ENCODE measurements around the gene ATXN7L3.

The ATXN7L3 gene

DNA sequence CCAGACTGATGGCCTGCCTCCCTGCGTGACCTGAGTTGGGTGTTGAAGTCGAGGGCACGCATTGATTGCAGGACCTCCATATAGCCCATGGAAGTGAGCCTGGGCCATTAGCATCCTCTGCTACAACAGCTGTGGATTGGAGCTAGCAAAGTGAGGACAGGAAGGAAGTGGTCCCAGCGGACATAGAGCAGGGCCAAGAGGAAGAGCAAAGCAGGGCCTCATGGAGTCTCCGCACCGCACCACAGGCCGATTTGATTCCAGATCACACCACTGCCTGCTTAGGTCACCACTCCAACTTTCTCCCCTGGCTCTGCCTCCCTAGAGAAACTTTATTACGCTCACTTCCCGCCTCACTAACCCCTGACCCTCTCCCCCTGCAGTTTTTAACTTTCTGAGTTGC is 30.5 kb upstream of the ATXN7L3 start:
- Histone ChIP-seq H3K4me1 (ENCODE audit: low read depth, poor library complexity, severe bottlenecking) (peaks cover 13% of the 10 kb centered on the region), H2AFZ (ENCODE audit: low read depth) (no peak overlapping the region), H3K36me3 (ENCODE audit: insufficient read depth) (no peaks in the 10 kb centered on the region), H3K4me3 (IDR thresholded peaks at IDR 0.05; ENCODE audit: insufficient read depth, low read depth, low read length) (no peak overlapping the region), H3K27me3 (ENCODE audit: insufficient read depth, low read depth) (no peaks in the 10 kb centered on the region), H3K4me2 (no peak overlapping the region), H3K9ac (no peak overlapping the region), H3K79me2 (ENCODE audit: insufficient read depth, low read depth) (no peaks in the 10 kb centered on the region), H3K27ac (no peak overlapping the region), H4K20me1 (ENCODE audit: insufficient read depth) (no peaks in the 10 kb centered on the region)
- TF ChIP-seq, protein P1, sequence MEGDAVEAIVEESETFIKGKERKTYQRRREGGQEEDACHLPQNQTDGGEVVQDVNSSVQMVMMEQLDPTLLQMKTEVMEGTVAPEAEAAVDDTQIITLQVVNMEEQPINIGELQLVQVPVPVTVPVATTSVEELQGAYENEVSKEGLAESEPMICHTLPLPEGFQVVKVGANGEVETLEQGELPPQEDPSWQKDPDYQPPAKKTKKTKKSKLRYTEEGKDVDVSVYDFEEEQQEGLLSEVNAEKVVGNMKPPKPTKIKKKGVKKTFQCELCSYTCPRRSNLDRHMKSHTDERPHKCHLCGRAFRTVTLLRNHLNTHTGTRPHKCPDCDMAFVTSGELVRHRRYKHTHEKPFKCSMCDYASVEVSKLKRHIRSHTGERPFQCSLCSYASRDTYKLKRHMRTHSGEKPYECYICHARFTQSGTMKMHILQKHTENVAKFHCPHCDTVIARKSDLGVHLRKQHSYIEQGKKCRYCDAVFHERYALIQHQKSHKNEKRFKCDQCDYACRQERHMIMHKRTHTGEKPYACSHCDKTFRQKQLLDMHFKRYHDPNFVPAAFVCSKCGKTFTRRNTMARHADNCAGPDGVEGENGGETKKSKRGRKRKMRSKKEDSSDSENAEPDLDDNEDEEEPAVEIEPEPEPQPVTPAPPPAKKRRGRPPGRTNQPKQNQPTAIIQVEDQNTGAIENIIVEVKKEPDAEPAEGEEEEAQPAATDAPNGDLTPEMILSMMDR (conservative IDR thresholded peaks at IDR 0.05; ENCODE audit: low read depth, low read length): no peak

DNA sequence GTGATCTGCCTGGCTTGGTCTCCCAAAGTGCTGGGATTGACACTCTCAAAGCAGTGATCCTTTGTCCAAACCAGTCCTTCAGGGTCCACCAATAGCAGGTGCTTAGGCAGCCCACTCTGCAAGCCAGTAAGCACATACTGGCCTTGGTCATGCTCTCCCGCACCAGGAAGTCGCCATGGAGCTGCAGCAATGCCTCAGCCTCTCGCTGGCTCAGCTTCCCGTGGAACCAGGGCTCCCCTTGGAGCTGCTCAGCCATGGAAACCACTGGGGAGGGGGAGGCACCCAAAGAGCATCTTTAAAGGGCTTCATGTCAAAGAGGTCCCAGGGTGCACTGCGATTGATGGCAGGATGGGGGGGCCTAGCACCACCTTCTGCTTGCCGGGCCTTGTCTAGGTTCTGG is 29.4 kb upstream of the ATXN7L3 start:
- Histone ChIP-seq H3K36me3 (ENCODE audit: insufficient read depth) (no peaks in the 10 kb centered on the region), H2AFZ (ENCODE audit: low read depth) (no peak overlapping the region), H3K79me2 (ENCODE audit: insufficient read depth, low read depth) (no peaks in the 10 kb centered on the region), H3K4me2 (no peak overlapping the region), H3K4me1 (ENCODE audit: low read depth, poor library complexity, severe bottlenecking) (peaks cover 4% of the 10 kb centered on the region), H3K4me3 (IDR thresholded peaks at IDR 0.05; ENCODE audit: insufficient read depth, low read depth, low read length) (no peak overlapping the region), H4K20me1 (ENCODE audit: insufficient read depth) (no peaks in the 10 kb centered on the region), H3K27ac (no peak overlapping the region), H3K9ac (no peak overlapping the region), H3K27me3 (ENCODE audit: insufficient read depth, low read depth) (no peaks in the 10 kb centered on the region)
- TF ChIP-seq, protein P1 (conservative IDR thresholded peaks at IDR 0.05; ENCODE audit: low read depth, low read length): no peak

DNA sequence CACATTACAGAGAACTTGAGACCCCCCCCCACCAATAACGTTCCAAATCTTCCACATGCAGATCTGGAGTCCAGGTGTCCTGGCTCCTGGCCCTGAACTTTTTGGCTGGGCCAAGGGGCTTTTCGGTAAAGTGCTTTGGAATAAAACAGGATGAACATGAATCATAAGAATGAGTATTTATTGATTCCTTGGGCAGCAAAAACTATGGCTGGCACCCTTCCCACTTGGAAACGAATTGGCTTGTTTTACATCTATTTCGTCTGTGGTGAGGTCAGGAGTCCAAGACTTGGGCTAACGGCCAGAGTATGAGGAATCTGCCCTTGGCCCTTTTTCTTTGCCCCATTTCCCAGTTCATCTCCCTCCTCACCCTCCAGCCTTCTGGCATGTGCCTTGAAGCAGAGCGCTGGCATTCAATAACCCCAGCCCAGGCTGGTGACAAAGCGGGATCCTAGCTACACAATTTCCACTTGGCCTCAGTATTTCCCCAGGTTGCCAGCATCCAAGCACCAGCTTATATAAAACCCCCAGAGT is 23.9 kb upstream of the ATXN7L3 start:
- no peak overlapping the region for H2AFZ ChIP-seq (ENCODE audit: low read depth)
- peak overlapping the region; percentile 6; the same call in 1 of the 2 replicates for H3K4me2 ChIP-seq
- no peak overlapping the region for H3K9ac ChIP-seq
- no peak overlapping the region for H3K4me3 ChIP-seq (IDR thresholded peaks at IDR 0.05; ENCODE audit: insufficient read depth, low read depth, low read length)
- no peaks in the 10 kb centered on the region for H3K36me3 ChIP-seq (ENCODE audit: insufficient read depth)
- peaks cover 23% of the 10 kb centered on the region; the same call in 1 of the 2 replicates for H3K79me2 ChIP-seq (ENCODE audit: insufficient read depth, low read depth)
- TF ChIP-seq, protein P1 (conservative IDR thresholded peaks at IDR 0.05; ENCODE audit: low read depth, low read length): no peak
- H4K20me1 ChIP-seq (ENCODE audit: insufficient read depth): no peaks in the 10 kb centered on the region
- peaks cover 20% of the 10 kb centered on the region for H3K4me1 ChIP-seq (ENCODE audit: low read depth, poor library complexity, severe bottlenecking)
- H3K27ac ChIP-seq: no peak overlapping the region
- no peaks in the 10 kb centered on the region for H3K27me3 ChIP-seq (ENCODE audit: insufficient read depth, low read depth)

DNA sequence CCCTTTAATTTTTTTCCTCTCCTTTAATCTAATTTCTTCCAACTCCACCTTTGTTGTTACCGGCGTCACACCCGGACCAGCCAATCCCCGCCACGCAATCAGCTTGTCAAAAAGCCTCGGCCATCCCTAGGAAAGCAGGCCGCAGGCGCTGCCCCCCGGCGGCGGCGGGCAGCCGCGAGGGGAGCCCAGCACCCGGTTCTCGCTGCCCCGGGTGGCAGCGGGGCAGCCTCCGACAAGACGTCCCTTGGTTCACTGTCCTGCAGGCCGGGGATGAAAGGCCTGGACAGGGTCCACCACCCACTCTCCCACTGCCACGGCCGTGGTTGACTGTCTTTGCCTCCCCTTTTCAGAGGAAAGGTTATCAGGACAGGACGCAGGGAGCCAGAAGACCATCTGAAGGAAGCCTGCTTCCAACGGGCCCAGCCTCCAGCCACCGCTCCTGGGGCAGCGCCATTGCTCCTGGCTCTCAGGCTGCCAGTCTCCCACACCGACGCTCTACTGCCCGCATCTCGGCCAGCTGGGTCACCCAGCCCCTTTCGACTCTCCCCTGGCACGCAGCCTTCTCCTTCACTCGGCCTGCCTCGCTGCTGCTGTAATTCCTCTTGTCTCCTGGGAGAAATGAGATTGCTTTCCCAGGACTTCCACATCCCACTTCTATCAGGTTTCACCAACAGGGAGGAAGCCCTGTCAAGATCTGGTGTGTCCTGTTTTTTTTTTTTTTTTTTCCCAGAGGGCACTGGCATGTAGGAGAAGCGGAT is 22.6 kb upstream of the ATXN7L3 start:
- Histone ChIP-seq H3K27me3 (ENCODE audit: insufficient read depth, low read depth) (no peaks in the 10 kb centered on the region), H4K20me1 (ENCODE audit: insufficient read depth) (no peaks in the 10 kb centered on the region), H3K79me2 (ENCODE audit: insufficient read depth, low read depth) (peaks cover 33% of the 10 kb centered on the region), H3K4me3 (IDR thresholded peaks at IDR 0.05; ENCODE audit: insufficient read depth, low read depth, low read length) (no peak overlapping the region), H3K27ac (peak overlapping the region; percentile 96; the same call in 1 of the 2 replicates), H2AFZ (ENCODE audit: low read depth) (peak overlapping the region; percentile 48), H3K4me1 (ENCODE audit: low read depth, poor library complexity, severe bottlenecking) (peaks cover 22% of the 10 kb centered on the region), H3K4me2 (peak overlapping the region; percentile 97), H3K36me3 (ENCODE audit: insufficient read depth) (no peaks in the 10 kb centered on the region), H3K9ac (peak overlapping the region; percentile 93; the same call in 1 of the 2 replicates)
- TF ChIP-seq, protein P1 (conservative IDR thresholded peaks at IDR 0.05; ENCODE audit: low read depth, low read length): no peak

Data from KMS-11 (cell line).